HG03342 (cell line): ENCODE measurements around the gene ADIPOR2.

Source experiments
- ATAC-seq: cut with Tn5 transposase; IDR thresholded peaks from one replicate; pipeline ENCODE4 v1.9.1; 2021; ENCODE audit warnings: mild to moderate bottlenecking, moderate library complexity; ENCODE audit not compliant: unreplicated experiment

The ADIPOR2 gene

DNA sequence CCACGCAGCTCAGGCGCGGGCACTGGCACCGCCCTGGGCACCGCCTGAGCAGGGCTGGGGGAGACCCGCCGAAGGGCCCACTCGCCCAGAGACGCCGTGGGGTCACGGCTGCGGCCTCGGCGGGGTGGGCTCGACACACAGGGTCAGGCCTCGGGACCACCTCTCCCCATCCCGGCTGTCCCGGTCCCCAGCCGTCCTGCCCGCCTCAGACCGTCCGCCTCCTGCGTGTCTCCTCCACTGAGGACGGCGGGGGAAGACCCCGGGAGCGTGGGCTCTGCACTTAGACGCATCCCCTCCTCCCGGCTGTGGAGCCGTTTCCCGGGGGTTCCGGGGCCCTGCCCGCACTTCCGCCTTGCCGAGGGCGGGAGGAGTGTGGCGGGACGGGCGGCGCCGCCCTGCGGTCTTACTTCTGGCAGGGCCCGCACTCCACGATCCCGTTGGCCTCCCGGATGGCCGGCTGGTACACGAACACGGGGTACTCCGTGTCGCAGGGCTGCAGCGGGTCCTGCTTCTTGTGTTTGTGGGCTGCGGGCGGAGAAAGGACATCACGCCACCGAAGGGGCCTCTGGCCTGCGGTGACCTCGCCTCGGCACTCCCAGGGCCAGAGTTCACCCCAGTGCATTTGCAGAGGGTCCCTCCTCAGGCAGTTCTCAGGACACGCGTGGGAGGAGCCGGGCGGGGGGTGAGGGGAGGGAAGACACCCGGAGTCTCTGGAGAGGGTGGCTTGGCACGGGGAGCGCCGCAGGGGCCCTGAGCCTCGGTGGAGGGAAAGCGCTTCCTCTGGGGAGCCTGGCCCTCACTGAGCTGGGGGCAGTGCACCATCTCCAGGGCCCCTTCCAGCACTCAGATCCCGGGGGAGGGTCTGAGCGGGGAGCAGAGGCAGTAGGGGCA lies 106.4 kb downstream of the ADIPOR2 start:
- peak; percentile 16 for ATAC-seq

DNA sequence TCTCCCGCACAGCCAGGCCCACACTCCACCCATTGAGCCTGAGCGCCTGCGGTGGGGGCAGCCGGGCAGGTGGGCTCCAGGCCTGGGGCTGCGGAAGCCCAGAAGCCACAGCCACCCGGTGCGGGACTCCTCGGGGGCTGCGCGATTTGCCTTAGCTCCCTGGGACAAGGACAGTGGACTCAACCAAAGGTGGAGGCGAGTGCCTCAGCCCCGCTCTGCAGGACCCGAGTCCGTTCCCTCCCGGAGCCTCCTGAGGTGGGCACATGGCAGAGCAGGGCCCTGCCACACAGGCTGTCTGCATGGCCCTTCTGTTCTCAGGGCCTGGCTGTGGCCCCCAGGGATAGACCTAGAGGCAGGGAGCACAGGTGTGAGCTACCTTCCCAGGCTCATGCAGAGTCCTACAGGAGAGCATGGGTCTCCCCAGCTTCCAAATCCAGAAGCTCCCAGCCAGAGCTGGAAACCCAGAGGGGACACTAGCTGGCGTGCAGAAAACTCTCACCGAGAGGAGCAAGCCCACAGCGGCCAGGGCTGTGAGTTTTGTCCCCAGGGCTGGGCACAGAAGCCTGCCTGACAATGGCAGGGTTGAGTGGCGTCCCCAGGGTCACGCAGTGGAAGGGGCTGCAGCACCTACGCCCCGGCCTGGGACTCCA lies 107.2 kb downstream of the ADIPOR2 start:
- ATAC-seq: no peak

DNA sequence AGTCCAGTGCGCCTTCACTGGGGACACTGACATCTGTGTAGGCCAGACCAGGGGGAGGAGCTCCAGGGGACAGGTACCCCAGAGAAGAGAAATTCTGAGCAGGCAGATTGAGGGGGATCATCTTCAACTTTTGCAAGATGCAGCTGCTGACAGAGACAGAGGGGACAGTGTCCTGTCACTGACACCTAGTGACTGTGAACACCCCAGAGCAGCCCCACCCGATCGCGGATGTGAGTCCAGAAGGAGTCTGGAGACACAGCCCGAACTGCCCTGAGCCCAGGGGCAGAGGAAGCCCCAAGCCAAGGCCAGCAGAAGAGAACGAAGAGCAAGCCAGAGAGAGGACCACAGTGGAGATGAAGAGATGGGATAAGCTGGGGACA lies 107.8 kb downstream of the ADIPOR2 start:
- no peak for ATAC-seq

DNA sequence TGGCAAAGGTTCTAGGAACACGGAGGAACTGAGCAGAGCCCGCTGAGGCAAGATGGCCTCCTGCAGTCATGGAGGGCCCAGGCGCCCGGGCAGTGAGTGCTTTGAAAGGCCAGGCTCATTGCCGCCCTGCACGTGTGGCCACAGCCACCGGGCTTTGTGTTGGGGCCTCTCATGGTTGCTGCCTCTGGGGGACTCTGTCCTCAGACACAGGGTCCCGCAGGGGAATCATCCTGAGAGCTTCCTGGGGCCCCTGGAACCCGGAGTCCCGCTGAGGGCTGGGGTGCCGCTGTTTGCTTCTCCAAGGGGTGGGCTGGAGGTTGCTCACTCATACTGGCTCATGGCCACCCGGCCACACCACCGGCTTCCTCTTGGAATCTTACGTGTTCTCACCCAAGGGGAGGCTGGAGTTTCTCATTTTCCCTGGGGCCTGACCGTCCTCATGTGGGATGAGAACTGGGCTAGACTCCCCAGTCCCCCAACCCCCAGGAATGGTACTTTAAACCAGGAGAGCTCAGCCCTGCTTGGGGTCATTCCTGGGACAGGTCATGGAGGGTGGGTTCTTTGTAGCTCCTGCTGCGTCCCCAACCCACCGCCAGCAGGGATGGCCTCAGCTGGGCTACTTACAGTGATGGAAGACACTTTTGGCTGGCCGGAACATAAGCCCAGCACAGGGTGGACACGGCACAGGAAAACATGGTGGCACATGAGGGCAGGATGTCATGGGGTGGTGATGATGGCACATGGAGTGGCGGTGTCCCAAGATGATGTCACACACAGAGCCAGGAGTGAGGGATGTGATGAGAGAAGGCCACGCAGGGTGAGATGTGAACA lies 108.4 kb downstream of the ADIPOR2 start:
- no peak for ATAC-seq

DNA sequence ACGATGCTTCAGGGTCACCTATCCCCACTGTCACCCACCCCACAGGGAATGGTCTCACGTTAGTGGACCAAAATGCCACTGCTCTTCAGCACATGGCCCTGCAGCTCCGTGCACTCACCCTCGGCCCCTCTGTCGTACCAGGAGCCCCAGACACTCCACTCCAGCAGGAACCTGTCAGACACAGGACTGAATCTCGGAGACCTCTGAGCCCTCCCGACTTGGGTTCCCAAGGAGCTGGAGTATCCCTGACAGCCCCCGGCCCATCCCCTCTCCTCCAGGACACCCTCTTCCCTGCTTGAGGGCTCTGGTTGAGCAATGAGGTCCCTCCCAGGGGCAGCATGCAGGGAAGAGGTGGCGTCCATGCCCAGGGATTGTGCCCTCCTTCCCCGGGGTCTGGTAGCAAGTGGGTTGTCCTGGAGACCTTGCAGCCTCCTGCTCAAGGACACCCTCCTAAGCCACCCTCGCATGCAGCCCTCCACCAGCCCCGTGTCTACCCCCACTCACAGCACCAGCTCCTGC lies 109.1 kb downstream of the ADIPOR2 start:
- no peak for ATAC-seq

DNA sequence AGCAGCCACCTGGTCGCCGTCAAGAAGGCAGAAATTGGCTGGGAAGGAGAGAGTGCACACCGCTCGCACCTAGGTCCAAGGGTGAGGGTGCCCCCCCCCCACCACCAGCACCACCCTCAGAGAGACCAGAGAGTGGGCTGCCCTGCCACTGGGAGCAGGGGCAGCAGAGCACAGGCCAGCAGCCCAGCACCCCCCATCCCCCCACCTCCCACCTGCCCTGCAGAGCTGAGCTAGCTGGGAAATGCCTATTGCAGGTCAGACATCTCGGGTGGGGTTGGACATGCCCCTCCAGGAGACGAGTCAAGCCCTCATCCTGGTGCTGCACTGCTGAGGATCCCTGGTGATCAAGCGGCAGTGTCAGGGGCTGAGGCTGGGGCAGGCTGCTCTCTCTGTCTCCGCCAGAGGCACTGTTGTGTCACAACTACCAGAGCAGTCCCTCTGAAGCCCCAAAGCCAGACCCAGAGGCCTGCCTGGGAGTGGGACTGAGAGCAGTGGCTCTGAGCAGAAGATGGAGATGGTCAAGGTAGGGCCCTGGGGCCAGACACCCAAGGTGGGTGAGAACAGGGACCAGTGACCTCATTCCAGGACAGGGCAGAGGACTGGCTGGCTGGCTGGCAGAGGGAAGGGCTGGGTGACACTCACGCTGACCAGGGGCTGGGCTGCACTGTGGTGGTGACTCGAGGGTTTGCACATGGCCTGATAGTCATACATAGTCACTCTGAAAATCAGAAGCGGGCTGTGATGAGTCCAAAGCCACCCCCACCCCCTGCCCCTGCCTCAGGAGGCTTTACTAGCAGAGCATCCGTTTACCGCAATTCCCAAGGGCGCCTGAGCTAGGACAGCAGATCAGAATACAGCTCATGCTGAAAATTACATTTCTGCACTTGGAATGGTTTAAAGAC lies 109.8 kb downstream of the ADIPOR2 start:
- no peak for ATAC-seq

DNA sequence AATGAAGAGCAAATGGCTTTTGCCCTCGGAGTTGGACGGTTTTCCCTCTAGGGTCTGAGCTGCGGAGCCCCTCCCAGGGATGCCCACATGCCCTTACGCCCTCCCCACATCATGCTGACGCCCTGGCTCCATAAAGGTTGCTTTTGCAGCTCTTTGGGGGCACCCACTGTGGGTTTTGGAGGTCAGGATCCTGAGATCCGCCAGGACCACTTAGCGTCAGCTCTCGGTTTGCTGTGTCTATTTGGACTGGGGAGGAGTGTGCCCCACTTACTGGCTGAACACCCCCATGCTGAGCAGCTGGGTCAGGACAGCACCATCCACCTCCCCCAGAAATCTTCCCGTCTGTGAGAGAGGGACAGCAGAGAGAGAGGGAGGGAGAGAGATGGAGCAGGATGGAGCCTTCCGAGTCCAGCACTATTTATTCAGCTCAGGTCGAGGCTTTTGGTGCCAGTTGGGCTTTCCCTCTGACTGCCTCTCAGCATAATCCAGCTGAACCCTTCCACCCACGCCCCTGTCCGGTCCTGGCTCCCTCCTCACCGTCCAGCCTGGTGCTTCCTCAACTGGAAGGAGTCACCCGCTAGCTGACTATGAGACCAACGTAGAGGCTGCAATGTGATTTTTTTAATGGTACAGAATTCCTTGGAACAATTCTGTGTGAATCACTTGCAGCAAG lies 110.6 kb downstream of the ADIPOR2 start:
- no peak for ATAC-seq

DNA sequence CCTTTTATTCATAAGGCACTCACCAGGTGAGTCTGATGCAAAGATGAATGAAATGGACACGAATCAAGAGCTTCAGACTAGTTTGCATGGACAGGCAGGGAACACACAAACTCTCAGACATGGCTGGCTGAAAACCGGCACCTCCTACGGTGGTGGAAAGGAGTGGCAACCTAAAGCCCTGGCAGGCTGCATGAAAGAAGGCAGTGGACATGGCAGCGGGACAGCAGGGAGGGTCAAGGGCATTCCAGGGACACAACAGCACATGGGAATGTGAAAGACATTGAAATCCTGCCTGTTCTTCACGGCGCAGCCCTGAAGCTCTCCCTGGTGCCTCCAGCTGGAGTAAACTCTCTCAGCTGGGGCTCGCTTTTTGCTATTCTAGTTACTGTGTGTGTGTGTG lies 112.9 kb downstream of the ADIPOR2 start:
- ATAC-seq: no peak

DNA sequence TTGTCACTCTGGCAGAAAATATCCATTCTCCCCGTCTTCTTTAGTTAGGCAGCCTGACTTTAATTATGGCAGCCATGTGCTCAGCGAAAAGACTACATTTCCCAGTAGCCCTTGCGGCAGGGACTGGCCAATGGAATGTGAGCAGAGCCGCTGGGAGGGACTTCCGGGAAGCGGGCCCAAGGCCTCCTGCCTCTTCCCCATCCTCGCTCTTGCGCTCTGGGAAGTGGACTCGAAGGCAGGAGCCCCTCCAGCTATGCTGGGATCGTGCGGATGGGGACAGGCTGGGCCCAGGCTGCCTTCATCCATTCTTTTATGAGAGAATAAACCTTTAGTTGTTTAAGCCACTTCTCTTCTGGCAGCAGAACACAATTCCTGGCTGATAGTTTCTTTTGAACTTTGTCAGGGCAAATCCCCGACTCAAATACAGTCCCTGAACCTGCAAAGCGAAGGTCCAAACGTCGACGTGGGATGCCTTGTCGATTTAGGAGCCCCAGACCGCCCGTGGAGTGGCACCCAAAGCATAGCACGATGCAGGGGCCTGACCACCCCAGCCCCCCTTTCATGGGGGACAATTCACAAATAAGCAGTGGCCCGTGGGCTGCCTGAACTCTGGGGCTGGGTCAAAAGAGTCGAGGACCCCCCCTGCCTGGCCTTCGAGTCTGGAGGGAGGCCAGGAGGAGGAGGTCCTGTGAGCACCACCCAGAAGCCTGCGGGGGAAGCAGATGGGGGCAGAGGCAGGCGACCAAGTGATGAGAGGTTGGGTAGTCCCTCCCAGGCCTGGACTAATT lies 113.9 kb downstream of the ADIPOR2 start:
- ATAC-seq: peak; percentile 97

DNA sequence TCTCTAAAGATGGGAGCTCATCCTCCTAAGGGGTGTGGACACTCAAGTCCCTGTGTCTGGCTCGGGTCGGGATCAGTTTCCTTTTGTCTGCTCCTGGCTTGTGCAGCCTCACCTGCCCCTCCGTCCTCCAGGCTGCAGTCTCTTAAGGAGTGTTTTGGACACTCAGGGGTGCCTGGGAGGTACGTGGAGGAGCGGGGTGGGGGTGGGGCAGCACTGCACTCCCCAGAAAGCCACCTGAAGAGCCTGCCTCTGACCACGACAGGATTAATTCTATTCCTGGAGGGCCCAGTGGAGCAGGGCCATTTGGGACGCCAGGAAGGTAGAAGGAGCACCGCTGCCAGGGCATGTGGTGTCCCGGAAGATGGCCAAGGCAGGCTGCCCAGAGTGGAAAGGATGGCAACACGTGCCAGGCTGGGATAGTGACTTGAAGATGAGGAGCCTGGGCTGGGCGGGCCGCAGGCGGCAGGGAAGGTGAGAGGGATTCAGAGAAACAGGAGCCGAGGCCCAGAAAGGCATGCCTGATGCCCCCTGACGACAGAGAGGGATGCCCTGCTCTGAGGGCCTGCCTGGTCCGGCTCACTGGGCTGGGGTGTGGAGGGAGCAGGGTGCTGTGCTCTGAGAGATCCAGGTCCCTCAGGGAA lies 114.7 kb downstream of the ADIPOR2 start:
- ATAC-seq: no peak

DNA sequence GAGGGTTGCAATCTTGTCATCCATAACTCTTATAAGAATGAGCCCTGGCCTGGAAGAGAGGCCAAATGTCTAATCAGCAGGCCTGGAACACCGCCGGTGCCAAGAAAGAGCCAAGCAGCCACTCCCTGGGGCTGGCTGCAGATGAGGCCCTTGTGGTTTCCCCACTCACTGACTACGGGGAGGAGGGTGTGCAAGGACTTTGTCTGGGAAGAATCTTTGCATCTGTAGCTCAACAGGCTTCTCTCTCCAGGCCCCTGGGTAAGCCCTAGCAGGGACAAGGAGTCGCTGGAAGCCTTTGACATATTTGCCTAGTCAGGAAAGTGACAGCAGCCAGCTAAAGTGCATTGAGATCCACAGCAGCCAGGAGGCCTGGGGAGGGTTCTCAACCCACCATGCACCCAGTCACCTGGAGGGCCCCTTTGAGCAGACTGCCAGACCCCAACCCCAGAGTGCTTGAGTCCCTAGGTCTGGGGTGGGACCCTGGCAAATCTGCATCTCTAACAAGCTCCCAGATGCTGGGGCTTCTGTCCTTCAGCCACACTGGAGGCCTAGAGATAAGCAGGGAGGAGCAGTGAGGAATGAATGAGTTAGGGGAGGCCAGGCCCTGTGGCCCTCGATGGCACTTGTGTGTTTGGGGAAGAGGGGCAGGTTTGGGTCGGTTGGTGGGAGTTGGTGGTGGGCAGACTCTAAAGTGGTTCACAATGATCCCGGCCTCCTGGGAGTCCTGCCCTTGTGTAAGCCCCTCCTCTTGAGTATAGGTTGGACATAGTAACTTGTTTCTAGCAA lies 115.6 kb downstream of the ADIPOR2 start:
- ATAC-seq: no peak

DNA sequence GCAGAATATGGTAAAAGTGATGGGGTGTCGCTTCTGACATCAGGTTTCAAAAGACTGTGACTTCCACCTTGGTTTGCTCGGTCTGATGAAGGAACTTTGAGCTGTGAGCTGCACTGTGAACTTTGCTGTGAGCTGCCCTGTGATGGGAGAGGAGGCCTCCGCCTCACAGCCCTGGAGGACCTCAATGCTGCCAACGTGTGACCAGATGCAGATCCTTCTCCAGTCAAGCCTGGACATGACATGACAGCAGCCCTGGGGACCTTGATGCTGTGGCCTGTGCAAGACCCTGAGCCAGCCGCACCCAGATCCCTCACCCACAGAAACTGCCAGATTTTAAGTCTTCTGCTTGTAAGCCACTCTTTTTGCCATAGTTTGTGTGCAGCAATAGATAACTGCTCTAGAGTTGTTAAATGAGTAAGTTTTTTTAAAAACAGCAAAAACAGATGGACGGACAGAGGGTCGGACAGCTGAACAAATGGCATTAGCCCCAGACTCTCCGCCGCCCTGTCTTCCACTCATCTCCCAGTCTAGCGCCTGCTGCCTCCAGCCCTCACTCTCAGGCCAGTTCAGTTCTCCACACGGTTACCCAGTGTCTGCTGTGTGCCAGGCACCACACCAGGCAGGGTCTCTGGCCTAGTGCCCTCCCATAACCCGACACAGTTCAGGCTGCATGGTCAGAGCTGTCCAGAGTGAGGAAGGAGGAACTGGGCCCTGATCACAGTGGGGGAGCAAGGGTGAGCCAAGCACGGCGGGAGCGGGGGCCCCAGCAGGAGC lies 116.4 kb downstream of the ADIPOR2 start:
- no peak for ATAC-seq

DNA sequence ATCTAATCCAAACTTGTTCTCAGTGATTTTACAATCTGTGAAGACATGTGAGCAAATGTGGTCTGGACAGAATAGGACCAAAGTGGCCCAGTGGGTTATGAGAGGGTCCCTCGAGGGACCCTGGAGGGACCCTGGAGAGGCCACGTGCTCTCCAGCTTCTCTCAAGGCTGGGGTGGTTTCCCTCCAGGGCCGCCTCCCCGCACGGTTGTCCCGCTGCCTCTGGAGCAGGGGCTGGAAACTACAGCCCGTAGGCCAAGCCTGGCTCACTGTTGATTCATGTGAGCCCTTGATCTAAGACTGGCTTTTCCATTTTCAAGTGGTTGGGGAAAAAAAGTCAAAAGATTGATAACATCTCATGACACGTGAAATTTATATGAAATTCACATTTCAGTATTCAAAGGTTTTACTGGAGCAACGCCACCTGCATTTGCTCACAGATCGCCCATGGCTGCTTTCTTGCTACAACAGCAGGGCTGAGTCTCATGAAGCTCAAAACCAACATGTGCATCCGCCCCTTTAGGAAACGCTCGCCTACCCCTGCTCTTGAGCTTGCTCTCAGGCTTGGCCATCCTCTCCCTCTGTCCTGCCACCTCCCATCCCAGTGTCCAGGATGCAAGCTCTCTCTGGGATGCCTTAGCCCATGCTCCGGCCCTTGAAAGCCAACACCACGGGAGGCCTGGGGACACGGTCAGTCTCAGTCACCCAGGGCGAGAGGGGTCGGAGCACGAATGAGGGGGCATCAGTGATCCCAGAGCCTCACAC lies 117.3 kb downstream of the ADIPOR2 start:
- ATAC-seq: no peak

DNA sequence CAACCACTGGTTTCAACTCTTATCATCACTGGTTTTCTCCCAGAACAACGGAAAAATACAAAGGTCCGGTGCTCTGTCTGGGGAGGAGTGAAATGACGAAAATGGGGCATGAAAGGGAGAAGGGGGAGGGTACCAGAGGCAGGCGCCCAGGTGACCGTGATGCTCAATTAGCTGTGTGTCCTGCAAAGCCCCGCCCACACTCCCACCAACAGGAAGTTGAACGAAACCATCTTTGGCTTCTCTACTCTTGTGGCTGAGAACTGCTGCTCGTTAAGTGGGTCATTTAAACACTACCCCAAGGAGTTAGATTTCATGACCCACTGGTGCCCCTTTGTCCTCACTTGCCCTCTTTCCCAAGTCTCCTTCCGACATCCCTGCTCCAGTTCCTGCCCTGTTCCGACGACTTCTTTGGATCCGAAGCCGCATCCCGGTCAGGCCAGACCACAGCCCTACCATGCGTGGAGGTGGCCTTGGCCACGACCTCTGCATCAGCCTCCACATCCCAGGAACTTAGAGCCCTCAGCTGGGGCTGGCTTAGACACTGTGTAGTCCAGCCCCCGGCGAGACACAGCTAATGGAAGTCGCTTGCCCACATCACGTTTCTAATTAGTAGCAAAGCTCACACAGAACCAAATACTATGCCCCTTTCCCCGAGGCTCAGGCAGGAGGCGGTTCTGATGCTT lies 118.1 kb downstream of the ADIPOR2 start:
- no peak for ATAC-seq

DNA sequence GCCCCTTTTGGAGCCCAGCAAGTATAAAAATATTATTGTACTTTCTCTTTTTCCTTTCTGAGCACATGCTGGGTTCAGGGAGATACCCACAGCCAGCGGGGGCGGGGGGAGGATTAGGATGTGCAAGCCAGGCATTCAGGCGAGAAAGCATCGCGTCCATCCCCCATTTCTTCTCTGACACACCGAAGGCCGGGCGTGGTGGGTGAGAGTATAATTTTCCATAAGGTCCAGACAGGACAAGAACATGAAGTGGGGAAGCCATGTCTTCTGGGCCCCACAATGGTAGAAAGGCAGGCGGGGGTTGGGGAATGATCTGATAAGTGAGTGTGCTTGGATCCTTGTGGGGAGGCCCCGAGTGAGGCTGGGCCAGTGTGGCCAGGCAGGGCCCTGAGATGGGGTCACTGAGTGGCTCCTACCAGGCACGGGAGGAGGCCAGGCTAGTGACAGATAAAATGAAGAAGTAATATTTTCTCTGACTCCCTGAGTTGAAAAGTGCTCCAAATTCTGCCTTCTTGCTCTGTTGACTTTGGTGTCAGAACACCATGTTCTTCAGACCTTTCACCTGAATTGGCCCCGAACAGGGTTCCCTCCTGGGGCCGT lies 118.8 kb downstream of the ADIPOR2 start:
- no peak for ATAC-seq
